Smooth muscle cell (in vitro differentiated cells): ENCODE measurements around the gene IL3. TPM values are rescaled to one million over a fixed set of nuclear protein-coding genes. Genes with fewer than 3 reads are reported as not detected.

Source experiments
- polyA plus RNA-seq: library from polyadenylated mRNA; unstranded; fragments of >200 nt; fragmentation: Nextera tagmentation; extraction: Ambion mirVana; gene quantifications from 2 replicates; pipeline ENCODE4 v1.2.1, GENCODE V29; 2016
- small RNA-seq: library from RNA; depleted of rRNA; stranded (forward); fragments of <200 nt; gene quantifications from one replicate; pipeline ENCODE3, GENCODE V24; 2014
- total RNA-seq: library from RNA; depleted of rRNA; stranded (reverse); fragments of >200 nt; gene quantifications from 2 replicates; pipeline ENCODE4 v1.2.3, GENCODE V29; 2014

Gene IL3
- total and polyA plus RNA-seq, 2 experiments from 2014 or later: not detected

Small RNA genes within 50 kb of the gene (small RNA-seq; reads per million reads assigned to genes)
- not detected for gene RF00285

Other genes with a start within 250 kb of the IL3 start
- not detected in 2 replicates for gene MEIKIN, start 115.0 kb upstream of the IL3 start, total RNA-seq
- not detected in 2 replicates for gene MEIKIN, start 115.0 kb upstream of the IL3 start, polyA plus RNA-seq
- gene ACSL6, start 49.0 kb upstream of the IL3 start, total RNA-seq: not detected in 2 replicates
- gene ACSL6, start 49.0 kb upstream of the IL3 start, polyA plus RNA-seq: not detected in 2 replicates
- gene CSF2, start 13.1 kb downstream of the IL3 start, total RNA-seq: not detected in 2 replicates
- gene CSF2, start 13.1 kb downstream of the IL3 start, polyA plus RNA-seq: not detected in 2 replicates
- gene P4HA2, start 167.2 kb downstream of the IL3 start, total RNA-seq: 352 and 482 TPM in 2 replicates
- gene P4HA2, start 167.2 kb downstream of the IL3 start, polyA plus RNA-seq: 500 and 707 TPM in 2 replicates
- 77.4 and 93.8 TPM in 2 replicates for gene PDLIM4, start 197.0 kb downstream of the IL3 start, total RNA-seq
- 275 and 338 TPM in 2 replicates for gene PDLIM4, start 197.0 kb downstream of the IL3 start, polyA plus RNA-seq
- 0.45 and 3.8 TPM in 2 replicates for gene SLC22A4, start 233.7 kb downstream of the IL3 start, total RNA-seq
- 1.3 and 3.1 TPM in 2 replicates for gene SLC22A4, start 233.7 kb downstream of the IL3 start, polyA plus RNA-seq